Ascending aorta (tissue), 2 donors: ENCODE results near the gene USP31. TPM values are rescaled to one million over a fixed set of nuclear protein-coding genes. Genes with fewer than 3 reads are reported as not detected.

Experiments used
- DNase-seq, 2 donors: peaks; one replicate each; pipeline ENCODE4 v3.0.0-alpha.2; 2019; ENCODE audit warnings: low spot score in 2 of 2
- H3K27ac ChIP-seq, 2 donors: fragments of 200-600 bp; sonication (generic); one replicate each; pipeline ENCODE4 v1.5.1; 2016 to 2017; ENCODE audit warnings: mild to moderate bottlenecking in 1 of 2
- H3K27me3 ChIP-seq: fragments of 200-600 bp; sonication (generic); one replicate; pipeline ENCODE4 v1.5.1; 2017
- H3K36me3 ChIP-seq, 2 donors: fragments of 200-600 bp; sonication (generic); one replicate each; pipeline ENCODE4 v1.5.1; 2016
- H3K4me1 ChIP-seq, 2 donors: fragments of 200-600 bp; sonication (generic); one replicate each; pipeline ENCODE4 v1.5.1; 2016 to 2017; ENCODE audit warnings: mild to moderate bottlenecking in 1 of 2
- H3K4me3 ChIP-seq, 2 donors: fragments of 200-600 bp; sonication (generic); one replicate each; pipeline ENCODE4 v1.5.1; 2016 to 2017; ENCODE audit warnings: mild to moderate bottlenecking in 1 of 2
- H3K9me3 ChIP-seq, 2 donors: fragments of 200-600 bp; sonication (generic); one replicate each; pipeline ENCODE4 v1.5.1; 2016
- CTCF ChIP-seq, 3 experiments: fragments of 200-600 bp in 2 of 3; fragments of 450-650 bp in 1 of 3; sonication (generic) in 2 of 3; IDR thresholded peaks; one replicate each; pipeline ENCODE4 v1.5.1; 2016 to 2019; ENCODE audit warnings: antibody characterized with exemption in 3 of 3, mild to moderate bottlenecking in 1 of 3, moderate library complexity in 1 of 3
- intact Hi-C: fragments of 100-400 bp; cut with DNase I; formaldehyde crosslinking; loops from one replicate; pipeline ENCODE4 v1.15.1; 2023
- total RNA-seq: library from RNA; depleted of rRNA; stranded (reverse); fragments of >200 nt; gene quantifications from one replicate; pipeline ENCODE4 v1.1.0, GENCODE V29; 2016

USP31 gene
- total RNA-seq, 1 donor from 2014 or later, result 6.2 TPM

- Histone ChIP-seq H3K4me3 (no peak overlapping the region), H3K9me3 (no peaks in the 10 kb centered on the region), H3K27me3 (no peaks in the 10 kb centered on the region), H3K36me3 (no peaks in the 10 kb centered on the region), H3K4me1 (peaks cover 0 to 2% of the 10 kb centered on the region in 2 donors), H3K27ac (no peak overlapping the region)
- TF ChIP-seq CTCF (IDR thresholded peaks at IDR 0.05), result peak; percentile 60 to 84 (median 61)
- DNase-seq, result peak in 1 of 2 donors; percentile 77
- intact Hi-C loops, result no loop called here
Observed at GRCh38 chr16:23060458-23061320, 88.6 kb downstream of the USP31 start.

GRCh38 chr16:23059433-23059832 is 89.8 kb downstream of the USP31 start:
- Histone ChIP-seq H3K36me3 (no peaks in the 10 kb centered on the region), H3K27ac (no peak overlapping the region), H3K4me1 (peaks cover 0 to 2% of the 10 kb centered on the region in 2 donors), H3K9me3 (no peaks in the 10 kb centered on the region), H3K27me3 (no peaks in the 10 kb centered on the region), H3K4me3 (no peak overlapping the region)
- intact Hi-C loops, result no loop called here
- no peak for DNase-seq
- TF ChIP-seq CTCF (IDR thresholded peaks at IDR 0.05), result no peak

- Histone ChIP-seq H3K27ac (no peak overlapping the region), H3K4me3 (no peak overlapping the region), H3K27me3 (no peaks in the 10 kb centered on the region), H3K4me1 (peaks cover 0 to 2% of the 10 kb centered on the region in 2 donors), H3K9me3 (no peaks in the 10 kb centered on the region), H3K36me3 (no peaks in the 10 kb centered on the region)
- DNase-seq, result no peak
- intact Hi-C loops, result no loop called here
- no peak for TF ChIP-seq CTCF (IDR thresholded peaks at IDR 0.05)
Observed at GRCh38 chr16:23058576-23058975, 90.7 kb downstream of the USP31 start.

GRCh38 chr16:23057013-23057596 is 92.1 kb downstream of the USP31 start:
- no peak for TF ChIP-seq CTCF (IDR thresholded peaks at IDR 0.05)
- no peak overlapping the region for H3K27ac ChIP-seq
- no peaks in the 10 kb centered on the region for H3K9me3 ChIP-seq
- H3K36me3 ChIP-seq, result no peaks in the 10 kb centered on the region
- intact Hi-C loops, result no loop called here
- no peak overlapping the region for H3K4me3 ChIP-seq
- no peaks in the 10 kb centered on the region for H3K27me3 ChIP-seq
- no peak for DNase-seq
- H3K4me1 ChIP-seq, result peaks cover 0 to 2% of the 10 kb centered on the region in 2 donors

- Histone ChIP-seq H3K27me3 (no peaks in the 10 kb centered on the region), H3K4me1 (peaks cover 0 to 1% of the 10 kb centered on the region in 2 donors), H3K9me3 (no peaks in the 10 kb centered on the region), H3K36me3 (no peaks in the 10 kb centered on the region), H3K27ac (no peak overlapping the region), H3K4me3 (no peak overlapping the region)
- no peak for DNase-seq
- no peak for TF ChIP-seq CTCF (IDR thresholded peaks at IDR 0.05)
- intact Hi-C loops, result no loop called here
Observed at GRCh38 chr16:23055481-23055880, 93.8 kb downstream of the USP31 start.
